Left lung (tissue), 10 donors: Measurements from ENCODE around the gene PRKCQ. TPM values are rescaled to one million over a fixed set of nuclear protein-coding genes. Genes with fewer than 3 reads are reported as not detected.

Source experiments
- ATAC-seq: fragments of 200-7000 bp; cut with Tn5 transposase; one replicate; pipeline ENCODE4 v1.9.1; 2020; ENCODE audit warnings: moderate library complexity
- DNase-seq, 4 donors: peaks; one replicate each; pipeline ENCODE4 v3.0.0-alpha.2; 2013 to 2020
- H3K27ac ChIP-seq, 2 donors: fragments of 200-600 bp; sonication (generic) in 1 of 2; one replicate each; pipeline versions ENCODE4 v1.5.0 to v1.8.0; 2020 to 2021
- H3K27me3 ChIP-seq, 2 donors: fragments of 200-600 bp; sonication (generic) in 1 of 2; one replicate each; pipeline versions ENCODE4 v1.5.0 to v1.8.0; 2020 to 2021
- H3K36me3 ChIP-seq, 2 donors: fragments of 200-600 bp; sonication (generic) in 1 of 2; one replicate each; pipeline versions ENCODE4 v1.5.0 to v1.8.0; 2020 to 2021
- H3K4me1 ChIP-seq, 2 donors: fragments of 200-600 bp; one replicate each; pipeline ENCODE4 v1.8.0; 2021
- H3K4me3 ChIP-seq, 2 donors: fragments of 200-600 bp; sonication (generic) in 1 of 2; one replicate each; pipeline versions ENCODE4 v1.5.0 to v1.8.0; 2020 to 2021; ENCODE audit warnings: mild to moderate bottlenecking in 1 of 2
- H3K9me3 ChIP-seq, 2 donors: fragments of 200-600 bp; sonication (generic) in 1 of 2; one replicate each; pipeline versions ENCODE4 v1.5.0 to v1.8.0; 2020 to 2021
- CTCF ChIP-seq, 2 donors: fragments of 200-600 bp; sonication (generic) in 1 of 2; IDR thresholded peaks; one replicate each; pipeline versions ENCODE4 v1.5.0 to v1.8.0; 2021; ENCODE audit warnings: antibody characterized with exemption in 2 of 2
- intact Hi-C, 2 donors: fragments of 100-400 bp; cut with DNase I; formaldehyde crosslinking; loops; one replicate each; pipeline versions ENCODE4 v1.11.2 to v1.14.2; 2022
- polyA plus RNA-seq, 6 donors: library from polyadenylated mRNA; unstranded; fragments of 120-200 nt; gene quantifications; one replicate each; pipeline ENCODE4 v1.2.1, GENCODE V29; 2013; ENCODE audit not compliant: insufficient read length in 6 of 6
- total RNA-seq, 2 donors: library from RNA; stranded (reverse); fragmentation: NEBNext Ultra II Directional; extraction: Animal tissue kit (Norgen Biotek cat#: 25700); gene quantifications; one replicate each; pipeline ENCODE4 v1.2.1, GENCODE V29; 2021
- donor health status: DM: no; HTN: yes; CAD: no.
- donor health status: DM: no; HTN: no; CAD: no.

The PRKCQ gene
- total and polyA plus RNA-seq, 8 donors: 5.5 to 7.3 (median 6.4) TPM

DNA sequence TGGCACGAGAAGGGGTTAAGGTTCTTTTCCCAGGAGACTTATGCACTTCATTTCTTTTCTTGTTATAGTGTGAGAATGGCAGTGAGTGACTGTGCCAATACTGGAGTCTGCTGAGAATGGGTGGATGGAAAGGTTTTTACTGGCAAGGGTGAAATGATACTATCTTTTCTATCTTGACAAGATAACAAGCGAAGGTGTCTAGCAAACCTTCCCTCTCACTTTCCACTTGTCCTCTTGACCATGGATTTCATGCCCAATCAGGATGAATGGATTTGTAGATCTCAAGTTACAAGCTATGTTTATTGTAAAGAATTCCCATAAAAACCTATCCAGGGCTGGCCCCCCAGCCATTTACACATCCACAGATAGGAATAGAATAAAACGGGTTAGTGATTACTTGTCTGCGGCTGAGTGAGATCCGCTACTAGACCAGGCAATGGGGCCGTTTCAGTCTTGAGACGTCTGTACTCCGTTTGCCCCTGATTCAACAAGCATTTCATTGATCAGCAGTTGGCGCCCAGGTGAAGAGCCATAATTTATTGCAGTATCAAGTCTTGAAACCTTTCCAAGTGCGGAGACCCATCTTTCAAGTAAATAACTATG, 152.6 kb downstream of the PRKCQ start:
- no peak for DNase-seq
- no peak for TF ChIP-seq CTCF (IDR thresholded peaks at IDR 0.05)
- no peak for ATAC-seq
- Histone ChIP-seq H3K9me3 (no peaks in the 10 kb centered on the region), H3K4me1 (no peaks in the 10 kb centered on the region), H3K4me3 (no peak overlapping the region), H3K27me3 (no peaks in the 10 kb centered on the region), H3K27ac (no peak overlapping the region), H3K36me3 (no peaks in the 10 kb centered on the region)
- intact Hi-C loops: no loop called here

DNA sequence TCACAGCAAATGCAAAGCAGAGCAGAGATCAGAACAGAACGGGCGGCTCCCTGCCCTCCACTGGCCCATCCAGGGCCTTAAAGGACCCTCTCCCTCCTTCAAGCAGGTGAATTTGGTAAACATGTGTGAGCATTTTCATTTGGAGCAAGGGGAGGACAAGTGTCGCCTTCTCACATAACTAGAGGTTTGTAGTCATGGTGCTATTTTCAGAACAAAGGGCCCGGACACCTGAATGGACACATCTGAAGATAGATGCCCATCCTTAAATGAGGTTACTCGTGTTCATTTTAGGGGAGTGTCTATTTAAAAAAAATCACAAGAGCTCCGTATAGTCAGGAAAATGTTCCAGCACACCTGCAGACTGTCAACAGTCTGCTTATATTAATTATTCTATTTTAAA, 153.8 kb downstream of the PRKCQ start:
- ATAC-seq: no peak
- Histone ChIP-seq H3K27me3 (no peaks in the 10 kb centered on the region), H3K9me3 (no peaks in the 10 kb centered on the region), H3K4me1 (no peaks in the 10 kb centered on the region), H3K27ac (no peak overlapping the region), H3K4me3 (no peak overlapping the region), H3K36me3 (no peaks in the 10 kb centered on the region)
- intact Hi-C loops: no loop called here
- DNase-seq: no peak
- TF ChIP-seq CTCF (IDR thresholded peaks at IDR 0.05): no peak

- ATAC-seq (no peak), DNase-seq (no peak)
- no peak for TF ChIP-seq CTCF (IDR thresholded peaks at IDR 0.05)
- H3K27me3 ChIP-seq: no peaks in the 10 kb centered on the region
- no peak overlapping the region for H3K4me3 ChIP-seq
- no peak overlapping the region for H3K27ac ChIP-seq
- no peaks in the 10 kb centered on the region for H3K4me1 ChIP-seq
- intact Hi-C loops: no loop called here
- no peaks in the 10 kb centered on the region for H3K36me3 ChIP-seq
- H3K9me3 ChIP-seq: no peaks in the 10 kb centered on the region
Observed at GRCh38 chr10:6423413-6424170, 156.5 kb downstream of the PRKCQ start.

GRCh38 chr10:6423004-6423403, 157.1 kb downstream of the PRKCQ start:
- H3K27me3 ChIP-seq: no peaks in the 10 kb centered on the region
- H3K9me3 ChIP-seq: no peaks in the 10 kb centered on the region
- no peak overlapping the region for H3K27ac ChIP-seq
- intact Hi-C loops: no loop called here
- no peak for TF ChIP-seq CTCF (IDR thresholded peaks at IDR 0.05)
- no peak overlapping the region for H3K4me3 ChIP-seq
- no peak for ATAC-seq
- H3K36me3 ChIP-seq: no peaks in the 10 kb centered on the region
- DNase-seq: no peak
- H3K4me1 ChIP-seq: no peaks in the 10 kb centered on the region

- H3K4me1 ChIP-seq: no peaks in the 10 kb centered on the region
- TF ChIP-seq CTCF (IDR thresholded peaks at IDR 0.05): no peak
- DNase-seq (no peak), ATAC-seq (no peak)
- no peak overlapping the region for H3K27ac ChIP-seq
- H3K27me3 ChIP-seq: no peaks in the 10 kb centered on the region
- no peaks in the 10 kb centered on the region for H3K36me3 ChIP-seq
- H3K9me3 ChIP-seq: no peaks in the 10 kb centered on the region
- H3K4me3 ChIP-seq: no peak overlapping the region
- intact Hi-C loops: no loop called here
Observed at GRCh38 chr10:6418613-6419216, 161.4 kb downstream of the PRKCQ start.
